OCI-M1 (cell line): ENCODE measurements around the gene C2orf80.
A peak's percentile ranks its signal among the peaks of the same experiment; 100 is the strongest.
"Not testable (repeated sequence)": the region's sequence is repeated elsewhere in the genome, so short reads cannot be mapped to it uniquely, and the experiment has no call there.

Experiments
- DNase-seq: peaks from one replicate; lab custom pipeline; 2025; lab: John Stamatoyannopoulos, UW

The C2orf80 gene

GRCh38 chr2:208179028-208179609, 10.7 kb downstream of the C2orf80 start:
- no peak for DNase-seq

- peak; percentile 47 for DNase-seq
These were observed 14.0 kb downstream of the C2orf80 start for GRCh38 chr2:208175840-208176153.

GRCh38 chr2:208175069-208175839, 14.6 kb downstream of the C2orf80 start:
- peak; percentile 93 for DNase-seq

- DNase-seq = no peak
These were observed 15.7 kb downstream of the C2orf80 start for GRCh38 chr2:208174144-208174543.

GRCh38 chr2:208172125-208172524, 17.7 kb downstream of the C2orf80 start:
- DNase-seq = peak; percentile 95

- DNase-seq = no peak
These were observed 24.7 kb downstream of the C2orf80 start for GRCh38 chr2:208164951-208165755.

- no peak for DNase-seq
These were observed 26.3 kb downstream of the C2orf80 start, which contains the start of gene CRYGA for GRCh38 chr2:208163489-208163888. Gene CRYGA (minus strand): TSS chr2:208163589. CDS start chr2:208163556, 33 bp downstream.

GRCh38 chr2:208156439-208156838, 33.4 kb downstream of the C2orf80 start:
- no peak for DNase-seq

- peak; percentile 62 for DNase-seq
These were observed 36.7 kb downstream of the C2orf80 start for GRCh38 chr2:208153156-208153555.

- DNase-seq = no peak
These were observed 38.9 kb downstream of the C2orf80 start for GRCh38 chr2:208150956-208151355.

- no peak for DNase-seq
These were observed 39.7 kb downstream of the C2orf80 start for GRCh38 chr2:208150094-208150493.

GRCh38 chr2:208148803-208149202, 41.0 kb downstream of the C2orf80 start:
- no peak for DNase-seq

- no peak for DNase-seq
These were observed 42.1 kb downstream of the C2orf80 start for GRCh38 chr2:208147759-208148158.

- DNase-seq = no peak
These were observed 42.8 kb downstream of the C2orf80 start for GRCh38 chr2:208147008-208147407.

GRCh38 chr2:208146006-208146405, 43.8 kb downstream of the C2orf80 start, which contains the start of gene CRYGB:
Gene CRYGB (minus strand): TSS chr2:208146158. CDS start chr2:208146120, 38 bp downstream.
- no peak for DNase-seq

- no peak for DNase-seq
These were observed 46.7 kb downstream of the C2orf80 start for GRCh38 chr2:208142925-208143799.

- no peak for DNase-seq
These were observed 47.4 kb downstream of the C2orf80 start for GRCh38 chr2:208142240-208142924.

- no peak for DNase-seq
These were observed 50.4 kb downstream of the C2orf80 start for GRCh38 chr2:208139447-208139846.

GRCh38 chr2:208138334-208138733, 51.5 kb downstream of the C2orf80 start:
- DNase-seq = not testable (repeated sequence)

GRCh38 chr2:208136716-208137094, 53.1 kb downstream of the C2orf80 start:
- DNase-seq = no peak
